Motor neuron (in vitro differentiated cells): ENCODE results near the gene USP7. TPM values are rescaled to one million over a fixed set of nuclear protein-coding genes. Genes with fewer than 3 reads are reported as not detected.
A peak's percentile ranks its signal among the peaks of the same experiment; 100 is the strongest.

Experiments
- ATAC-seq, 8 experiments: fragments of 200-7000 bp; cut with Tn5 transposase; replicated peaks in 6 of 8; 2 replicates each; pipeline ENCODE4 v1.8.0; 2021; ENCODE audit warnings: mild to moderate bottlenecking in 8 of 8, moderate library complexity in 8 of 8
- H3K27ac ChIP-seq, 2 donors: fragments of 250-450 bp; sonication (Bioruptor Pico); 2 replicates each; pipeline ENCODE4 v1.9.0; 2021; ENCODE audit warnings: antibody characterized with exemption in 2 of 2, mild to moderate bottlenecking in 2 of 2, moderate library complexity in 1 of 2
- H3K4me1 ChIP-seq, 2 donors: fragments of 250-450 bp; sonication (Bioruptor Pico); replicated peaks in 1 of 2; 2 replicates each; pipeline ENCODE4 v1.6.1; 2021; ENCODE audit warnings: antibody characterized with exemption in 2 of 2, mild to moderate bottlenecking in 2 of 2, moderate library complexity in 1 of 2
- H3K4me3 ChIP-seq, 5 donors: fragments of 250-450 bp; sonication (Bioruptor Pico); 2 replicates each; pipeline ENCODE4 v1.9.0; 2021; ENCODE audit warnings: antibody characterized with exemption in 5 of 5, mild to moderate bottlenecking in 5 of 5, moderate library complexity in 4 of 5
- WGBS, 10 experiments: fragments of 450-650 bp; shearing (Covaris generic); methylation state at CpG; one replicate each; pipeline ENCODE4 v1.0.0; 2022; 5-methylcytosine and 5-hydroxymethylcytosine counted together
- in situ Hi-C, 9 experiments: fragments of 400-800 bp; cut with MboI; loops; one replicate each; pipeline ENCODE4 v1.15.0; 2021; ENCODE audit warnings: low sequenced_read_pairs in 9 of 9, low pct_unique_long_range_greater_than_20kb in 2 of 9; ENCODE audit not compliant: unreplicated experiment in 9 of 9
- total RNA-seq, 8 experiments: library from RNA; unstranded; fragments of 300-600 nt; gene quantifications; 2 replicates each; pipeline versions ENCODE4 v1.2.3 to v1.2.4, GENCODE V29; 2022

The USP7 gene
- total RNA-seq, 8 experiments from 2014 or later = 39.1 to 83.0 (median 64.6) TPM

DNA sequence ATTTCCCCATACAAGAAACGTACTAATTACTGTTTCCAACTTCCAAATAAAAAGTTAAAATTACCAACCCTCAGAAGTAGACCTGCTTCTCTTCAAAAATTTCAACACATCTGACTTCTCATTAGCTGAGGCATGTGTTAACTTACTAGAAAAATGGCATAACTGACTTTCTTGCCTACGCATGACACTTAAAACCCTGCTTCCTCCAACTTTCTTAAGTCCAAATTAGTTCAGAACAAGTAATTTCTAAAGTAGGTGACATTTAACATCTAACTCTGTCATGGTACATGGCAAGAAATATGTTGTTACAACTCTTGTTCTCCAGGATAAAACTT is 6.7 kb downstream of the USP7 start:
- no peak overlapping the region for H3K4me3 ChIP-seq
- WGBS, 10 experiments = 43 to 100% (median 93%) methylated on average over 1 to 2 of the region's 2 CpGs; no CpG with 5 or more reads in 4 of the 10 experiments
- H3K27ac ChIP-seq = no peak overlapping the region
- peaks cover 55 to 58% of the 10 kb centered on the region in 2 donors for H3K4me1 ChIP-seq
- no peak for ATAC-seq
- in situ Hi-C loops = no loop called here

DNA sequence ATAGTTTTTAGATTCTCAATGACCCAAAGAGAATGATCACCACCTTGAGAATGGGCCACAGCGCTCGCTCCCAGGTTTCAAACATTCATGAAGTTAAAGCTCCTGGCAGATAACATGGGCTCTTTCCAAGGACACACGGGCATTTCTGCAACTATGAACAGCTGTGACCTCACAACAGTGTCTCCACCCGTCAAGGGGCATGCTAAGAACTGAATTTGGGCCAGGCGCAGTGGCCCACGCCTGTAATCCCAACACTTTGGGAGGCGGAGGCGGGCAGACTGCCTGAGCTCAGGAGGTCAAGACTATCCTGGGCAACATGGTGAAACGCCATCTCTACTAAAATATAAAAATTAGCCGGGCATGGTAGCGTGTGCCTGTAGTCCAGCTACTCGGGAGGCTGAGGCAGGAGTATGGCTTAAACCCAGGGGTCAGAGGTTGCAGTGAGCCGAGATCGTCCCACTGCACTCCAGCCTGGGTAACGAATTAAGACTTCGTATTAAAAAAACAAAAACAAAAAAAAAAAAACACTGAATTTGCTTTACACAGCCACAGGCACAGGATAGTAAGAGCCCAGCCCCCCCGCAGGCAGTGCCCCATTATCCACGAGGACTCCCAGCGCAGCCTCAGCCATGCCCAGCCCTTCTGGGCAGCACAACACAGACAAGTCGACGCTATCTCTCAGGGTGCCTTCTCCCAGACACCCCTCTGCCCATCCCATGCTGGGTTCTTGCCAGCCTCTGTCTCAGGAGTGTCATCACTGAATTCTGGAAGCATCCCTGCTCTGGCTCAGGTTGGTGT is 7.2 kb downstream of the USP7 start:
- in situ Hi-C loops = no loop called here
- H3K4me1 ChIP-seq = peaks cover 57 to 58% of the 10 kb centered on the region in 2 donors
- ATAC-seq = peak in 3 of 8 experiments; percentile 6 to 18 (median 15)
- 53 to 100% (median 85%) methylated on average over 2 to 12 of the region's 21 CpGs; no CpG with 5 or more reads in 5 of the 10 experiments for WGBS, 10 experiments
- no peak overlapping the region for H3K4me3 ChIP-seq
- H3K27ac ChIP-seq = no peak overlapping the region

DNA sequence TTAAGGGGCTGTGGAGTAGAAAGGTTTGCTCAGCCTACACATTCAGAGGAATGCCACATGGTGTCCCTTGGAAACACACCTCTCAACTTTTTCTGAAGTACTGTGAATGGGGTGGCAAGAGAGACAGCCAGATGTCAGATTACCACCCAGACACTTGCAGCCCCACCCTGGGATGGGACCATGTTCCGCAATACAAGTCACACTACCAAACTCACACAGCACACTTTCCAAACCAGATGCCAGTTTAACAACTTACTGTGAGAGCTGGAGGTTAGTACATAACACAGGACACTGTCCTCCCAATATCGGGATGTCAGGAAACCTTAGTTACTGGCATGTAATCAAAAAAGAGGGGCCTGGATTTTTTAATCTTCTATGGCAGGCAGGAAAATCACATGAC is 7.9 kb downstream of the USP7 start:
- H3K4me1 ChIP-seq = peaks cover 57 to 58% of the 10 kb centered on the region in 2 donors
- no peak overlapping the region for H3K4me3 ChIP-seq
- H3K27ac ChIP-seq = no peak overlapping the region
- WGBS, 10 experiments = 89 to 100% (median 100%) methylated on average over 1 to 2 of the region's 2 CpGs; no CpG with 5 or more reads in 7 of the 10 experiments
- in situ Hi-C loops = no loop called here
- ATAC-seq = peak in 4 of 8 experiments; percentile 6 to 67 (median 46)

DNA sequence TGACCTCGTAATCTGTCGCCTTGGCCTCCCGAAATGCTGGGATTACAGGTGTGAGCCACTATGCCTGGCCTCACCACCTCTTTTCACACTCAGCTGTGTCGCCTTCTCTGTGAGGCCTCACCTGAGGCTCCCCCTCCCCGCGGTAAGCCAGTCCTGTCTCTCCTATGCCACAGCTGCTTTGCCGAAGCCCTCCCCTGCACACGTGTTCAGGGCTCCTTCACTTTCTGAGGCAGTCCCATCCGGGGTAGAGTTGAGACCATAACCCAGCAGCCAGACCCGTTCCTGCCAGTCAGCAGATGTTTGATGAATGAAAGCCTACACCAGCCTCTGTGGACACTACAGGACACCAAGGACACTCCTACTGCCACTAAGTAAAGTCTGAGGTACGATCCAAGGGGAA is 10.6 kb downstream of the USP7 start:
- 20 to 90% (median 79%) methylated on average over 2 to 5 of the region's 11 CpGs; no CpG with 5 or more reads in 6 of the 10 experiments for WGBS, 10 experiments
- H3K4me1 ChIP-seq = peaks cover 42% of the 10 kb centered on the region in 2 donors
- no peak for ATAC-seq
- in situ Hi-C loops = no loop called here
- H3K27ac ChIP-seq = no peak overlapping the region
- no peak overlapping the region for H3K4me3 ChIP-seq

DNA sequence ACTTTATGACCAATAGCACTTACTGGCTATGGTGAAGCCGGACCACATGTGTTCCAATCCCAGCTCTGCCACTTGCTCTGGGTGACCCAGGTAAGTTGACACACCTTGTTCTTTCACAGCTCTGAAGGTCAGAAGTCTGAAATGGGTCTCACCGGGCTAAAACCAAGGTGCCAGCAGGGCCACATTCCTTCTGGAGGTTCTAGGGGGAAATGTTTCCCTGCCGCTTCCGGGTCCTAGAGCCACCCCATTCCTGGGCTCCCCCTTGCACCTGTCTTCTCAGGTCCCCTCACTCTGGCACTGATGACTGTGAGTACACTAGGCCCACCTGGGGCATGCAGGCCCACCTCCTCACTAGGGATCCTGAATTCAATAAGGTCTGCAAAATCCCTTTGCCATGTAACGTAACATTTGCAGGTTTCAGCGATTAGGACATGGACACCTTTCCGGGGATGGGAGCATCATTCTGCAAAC is 11.4 kb downstream of the USP7 start:
- 76 to 100% (median 87%) methylated on average over 1 to 5 of the region's 7 CpGs; no CpG with 5 or more reads in 4 of the 10 experiments for WGBS, 10 experiments
- Histone ChIP-seq H3K4me3 (no peak overlapping the region), H3K27ac (no peak overlapping the region), H3K4me1 (peaks cover 36 to 38% of the 10 kb centered on the region in 2 donors)
- ATAC-seq = no peak
- in situ Hi-C loops = no loop called here

DNA sequence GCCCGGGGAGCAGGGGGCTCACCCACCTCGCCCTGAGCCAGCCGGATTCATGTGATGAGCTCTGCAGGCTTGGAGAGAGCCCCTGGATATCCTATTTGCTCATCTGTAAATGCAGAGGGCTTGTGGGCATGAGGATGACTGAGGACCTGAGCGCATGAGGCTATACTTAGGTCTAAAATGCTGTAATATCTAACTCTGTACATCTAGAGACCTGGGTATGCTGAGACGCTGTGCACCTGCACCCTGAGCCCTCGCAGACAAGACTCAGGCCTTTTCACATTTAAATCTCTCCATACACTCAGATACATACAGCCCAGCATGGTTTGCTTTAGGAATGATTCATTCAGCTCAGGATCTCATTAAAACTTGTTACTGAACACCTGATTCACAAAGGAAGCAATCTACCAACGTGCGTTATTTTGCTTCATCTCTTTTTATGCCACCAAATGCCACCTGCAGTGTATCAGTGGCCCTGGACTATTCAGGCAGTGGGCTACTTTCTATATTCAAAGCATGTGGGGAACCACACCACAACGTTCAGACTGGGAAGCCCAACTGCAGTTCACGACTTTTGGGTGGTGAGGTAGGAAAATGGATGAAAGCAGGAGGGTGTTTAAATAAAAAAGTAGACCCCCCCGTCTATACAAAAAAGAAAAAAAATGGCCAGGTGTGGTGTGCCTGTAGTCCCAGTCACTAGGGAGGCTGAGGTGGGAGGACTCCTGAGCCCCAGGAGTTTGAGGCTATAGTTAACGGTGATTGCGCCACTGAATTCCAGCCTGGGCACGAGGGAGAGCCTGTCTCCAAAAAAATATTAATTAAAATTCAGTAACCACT is 12.0 kb downstream of the USP7 start:
- ATAC-seq = peak in 6 of 8 experiments; percentile 12 to 59 (median 42)
- Histone ChIP-seq H3K4me3 (no peak overlapping the region), H3K27ac (no peak overlapping the region), H3K4me1 (peaks cover 30 to 37% of the 10 kb centered on the region in 2 donors)
- in situ Hi-C loops = no loop called here
- 47 to 100% (median 67%) methylated on average over 1 to 10 of the region's 14 CpGs for WGBS, 10 experiments

DNA sequence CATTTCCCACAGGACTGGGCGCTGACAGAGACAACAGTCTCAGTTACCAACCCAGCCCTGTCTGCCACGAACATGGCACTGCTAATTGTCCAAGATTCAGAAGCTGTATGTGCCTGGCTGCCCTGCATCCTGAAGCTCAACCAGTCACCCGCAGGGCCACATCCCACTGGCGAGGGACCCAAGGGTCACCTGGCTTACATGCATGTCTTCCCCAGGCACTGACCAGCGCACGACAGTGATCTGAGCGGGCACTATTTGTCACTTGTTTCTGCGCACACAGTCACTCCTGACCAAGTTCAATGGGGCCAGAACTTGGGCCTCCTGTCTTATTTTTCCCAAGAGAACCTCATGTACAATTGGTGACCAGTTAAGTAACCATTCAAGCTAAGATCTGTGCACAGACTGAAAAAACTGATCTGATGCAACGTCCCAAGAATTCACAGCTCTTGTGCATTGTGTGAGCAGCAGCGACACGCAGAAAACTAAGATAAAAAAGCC is 13.1 kb downstream of the USP7 start:
- Histone ChIP-seq H3K4me3 (no peak overlapping the region), H3K27ac (peak overlapping the region in 1 of 2 donors; percentile 18), H3K4me1 (peaks cover 20 to 26% of the 10 kb centered on the region in 2 donors)
- in situ Hi-C loops = no loop called here
- WGBS, 10 experiments = 40 to 88% (median 76%) methylated on average over 2 to 7 of the region's 11 CpGs; no CpG with 5 or more reads in 2 of the 10 experiments
- ATAC-seq = peak in 4 of 8 experiments; percentile 22 to 71 (median 65)

DNA sequence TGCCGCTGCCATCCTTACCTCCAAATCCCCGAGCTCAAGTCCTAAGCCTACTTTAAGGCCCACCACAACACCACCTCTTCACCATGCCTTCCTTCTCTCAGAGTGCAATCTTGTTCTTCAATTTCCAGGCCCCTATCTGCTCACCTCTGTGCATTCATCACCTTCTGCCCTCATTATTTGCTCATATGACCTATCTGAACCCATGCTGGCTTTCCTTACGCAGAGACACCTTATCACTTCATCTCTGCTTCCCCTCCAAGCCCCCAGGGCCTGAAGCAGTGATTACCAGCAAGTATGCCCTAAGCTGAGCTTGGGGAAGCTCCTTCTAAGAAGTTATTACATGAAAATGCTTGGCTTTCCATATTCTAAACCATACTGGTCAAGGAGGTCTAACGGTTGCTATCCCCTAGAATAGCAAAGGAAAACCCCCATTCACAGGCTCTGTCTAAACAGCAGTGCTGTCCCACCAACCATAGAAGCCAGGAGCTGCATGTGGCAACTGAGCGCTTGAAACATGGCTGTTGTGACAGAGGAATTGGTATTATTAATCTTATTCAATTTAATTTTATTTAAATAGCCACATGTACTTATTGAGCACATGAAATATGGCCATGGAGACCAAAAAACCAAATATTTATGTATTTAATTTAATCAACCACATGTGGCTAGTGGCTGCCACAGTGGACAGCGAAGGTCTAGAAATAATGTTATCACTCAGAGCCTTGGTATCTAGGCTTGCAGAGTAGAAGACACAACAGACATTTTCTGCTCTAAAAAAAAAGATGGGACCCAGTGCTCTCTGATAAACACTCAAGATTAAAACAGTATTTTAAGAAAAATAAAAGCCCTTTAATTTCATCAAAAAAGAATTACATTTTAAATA is 13.9 kb downstream of the USP7 start:
- no peak for ATAC-seq
- H3K27ac ChIP-seq = no peak overlapping the region
- in situ Hi-C loops = no loop called here

DNA sequence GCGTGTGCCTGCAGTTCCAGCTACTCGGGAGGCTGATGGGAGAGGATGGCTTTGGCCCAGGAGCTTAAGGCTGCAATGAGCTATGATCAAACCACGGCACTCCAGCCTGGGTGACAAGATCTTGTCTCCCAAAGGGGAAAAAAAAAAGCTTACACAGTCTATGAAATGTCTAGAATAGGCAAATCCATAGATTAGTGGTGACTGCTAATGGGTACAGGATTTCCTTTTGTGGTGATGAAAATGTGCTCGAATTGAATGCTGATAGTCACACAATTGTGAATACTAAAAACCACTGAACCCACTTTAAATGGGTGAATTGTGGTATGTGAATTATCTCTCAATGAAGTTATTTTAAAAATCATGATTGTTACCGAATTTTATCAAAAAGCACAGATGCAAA is 14.9 kb downstream of the USP7 start:
- in situ Hi-C loops = no loop called here
- ATAC-seq = no peak
- 69 to 100% (median 94%) methylated on average over 2 to 4 of the region's 5 CpGs; no CpG with 5 or more reads in 1 of the 10 experiments for WGBS, 10 experiments
- H3K4me3 ChIP-seq = no peak overlapping the region
- no peak overlapping the region for H3K27ac ChIP-seq
- peaks cover 20 to 34% of the 10 kb centered on the region in 2 donors for H3K4me1 ChIP-seq

More for the DNA sequence above, 13.9 kb downstream of the USP7 start:
- 71 to 100% (median 93%) methylated on average over 1 to 5 of the region's 6 CpGs; no CpG with 5 or more reads in 1 of the 10 experiments for WGBS, 10 experiments
- Histone ChIP-seq H3K4me1 (peaks cover 20 to 26% of the 10 kb centered on the region in 2 donors), H3K4me3 (no peak overlapping the region)

DNA sequence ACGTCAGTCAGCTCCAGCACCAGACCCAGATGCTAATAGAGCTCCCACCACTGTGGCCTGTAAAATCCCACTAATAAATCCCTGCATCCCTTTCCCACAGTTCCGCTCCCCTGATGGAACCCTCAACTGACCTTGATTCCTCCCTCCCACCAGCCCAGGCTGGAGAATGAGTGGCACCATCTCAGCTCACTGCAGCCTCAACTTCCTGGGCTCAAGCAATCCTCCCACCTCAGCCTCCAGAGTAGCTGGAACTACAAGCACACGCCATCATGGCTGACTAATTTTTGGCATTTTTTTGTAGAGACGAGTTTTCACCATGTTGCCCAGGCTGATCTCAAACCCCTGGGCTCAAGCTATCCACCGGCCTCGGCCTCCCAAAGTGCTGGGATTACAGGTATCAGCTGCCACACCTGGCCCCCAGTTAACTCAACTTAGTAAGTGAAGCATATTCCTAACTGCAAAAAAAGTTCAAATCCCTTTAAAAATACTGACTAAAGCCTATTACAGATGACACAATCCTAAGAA is 15.6 kb downstream of the USP7 start:
- Histone ChIP-seq H3K4me1 (peaks cover 20 to 41% of the 10 kb centered on the region in 2 donors), H3K4me3 (no peak overlapping the region), H3K27ac (no peak overlapping the region)
- in situ Hi-C loops = no loop called here
- WGBS, 10 experiments = 40 to 100% (median 88%) methylated on average over 1 to 4 of the region's 6 CpGs; no CpG with 5 or more reads in 4 of the 10 experiments
- ATAC-seq = no peak

DNA sequence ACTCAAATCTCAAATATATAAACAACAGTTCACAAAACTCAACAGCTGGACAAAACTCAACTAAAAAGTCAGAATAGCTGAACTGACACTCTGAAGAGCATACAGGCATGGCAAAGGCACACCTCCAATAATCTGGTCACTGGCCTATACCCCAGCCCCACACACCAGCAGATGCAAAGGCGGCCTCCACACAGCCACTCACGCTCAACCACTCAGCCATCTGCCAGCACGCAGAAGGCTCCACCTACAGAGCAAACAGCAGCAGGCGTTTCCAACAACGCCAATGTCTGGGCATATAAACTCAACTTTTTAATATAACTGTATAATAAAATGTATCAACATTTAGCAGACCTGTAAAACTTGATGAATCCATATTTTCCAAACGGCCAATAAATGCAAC is 17.2 kb downstream of the USP7 start:
- Histone ChIP-seq H3K27ac (no peak overlapping the region), H3K4me1 (peaks cover 16 to 32% of the 10 kb centered on the region in 2 donors), H3K4me3 (no peak overlapping the region)
- WGBS, 10 experiments = 40 to 100% (median 67%) methylated on average over 1 to 6 of the region's 6 CpGs
- peak in 3 of 8 experiments; percentile 40 to 56 (median 51) for ATAC-seq
- in situ Hi-C loops = no loop called here
